AG09309 (cell line): ENCODE measurements around the gene DPPA5.
A peak's percentile ranks its signal among the peaks of the same experiment; 100 is the strongest.
"Not testable (repeated sequence)": the region's sequence is repeated elsewhere in the genome, so short reads cannot be mapped to it uniquely, and the experiment has no call there.

ENCODE experiments used
- DNase-seq: peaks from one replicate; pipeline ENCODE4 v3.0.0-alpha.2; 2010; ENCODE audit warnings: low read depth
- H3K4me3 ChIP-seq: 2 replicates; pipeline ENCODE4 v1.5.1; 2011; ENCODE audit warnings: mild to moderate bottlenecking, low read depth, low read length, moderate library complexity; ENCODE audit not compliant: control insufficient read depth
- CTCF ChIP-seq: IDR thresholded peaks from 2 replicates; pipeline ENCODE4 v1.5.1; 2011; ENCODE audit warnings: mild to moderate bottlenecking, low read depth, low read length, inconsistent platforms; ENCODE audit not compliant: insufficient read depth, control insufficient read depth; ENCODE audit errors: missing control alignments

DPPA5 gene

GRCh38 chr6:73391675-73392074 lies 37.6 kb upstream of the DPPA5 start:
- DNase-seq: no peak
- H3K4me3 ChIP-seq: no peak overlapping the region
- no peak for TF ChIP-seq CTCF

- TF ChIP-seq CTCF: no peak
Measured at GRCh38 chr6:73389854-73390253, 35.8 kb upstream of the DPPA5 start.

GRCh38 chr6:73388800-73389512 lies 34.9 kb upstream of the DPPA5 start:
- peak overlapping the region; percentile 59 for H3K4me3 ChIP-seq
- peak; percentile 81 for TF ChIP-seq CTCF
- no peak for DNase-seq

More at GRCh38 chr6:73389854-73390253, 35.8 kb upstream of the DPPA5 start:
- H3K4me3 ChIP-seq: no peak overlapping the region
- no peak for DNase-seq

GRCh38 chr6:73388433-73388799 lies 34.3 kb upstream of the DPPA5 start:
- TF ChIP-seq CTCF: no peak
- peak overlapping the region; percentile 59 for H3K4me3 ChIP-seq

GRCh38 chr6:73382462-73383113 lies 28.5 kb upstream of the DPPA5 start:
- TF ChIP-seq CTCF: no peak
- DNase-seq: no peak
- H3K4me3 ChIP-seq: no peak overlapping the region

More at GRCh38 chr6:73388433-73388799, 34.3 kb upstream of the DPPA5 start:
- DNase-seq: no peak

GRCh38 chr6:73381531-73381930 lies 27.5 kb upstream of the DPPA5 start:
- DNase-seq, H3K4me3 ChIP-seq: not testable (repeated sequence)

- DNase-seq: no peak
- H3K4me3 ChIP-seq: no peak overlapping the region
- no peak for TF ChIP-seq CTCF
Measured at GRCh38 chr6:73377225-73377624, 23.1 kb upstream of the DPPA5 start.
